ENCODE data around the gene RPS15A.

Gene RPS15A

DNA sequence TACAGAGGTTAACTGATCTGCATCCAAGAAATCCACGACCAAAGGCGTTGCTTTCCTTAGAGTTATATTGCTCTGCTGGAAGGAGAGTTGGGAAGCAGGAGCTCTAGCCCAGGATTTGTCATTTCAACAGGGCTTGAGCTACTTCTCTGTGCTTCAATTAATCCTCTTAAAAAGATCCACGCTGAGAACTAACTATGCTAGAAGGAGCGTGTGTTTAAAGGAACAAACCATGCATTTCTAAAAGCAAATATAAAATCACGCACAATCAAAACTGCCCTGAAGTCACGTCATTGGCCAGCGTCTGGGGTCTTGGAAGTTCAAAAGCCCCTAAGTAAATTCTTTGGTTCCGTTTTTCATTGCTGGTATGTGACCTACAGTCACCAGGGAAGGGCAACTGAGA lies 10.2 kb upstream of the RPS15A start:
- peak overlapping the region; percentile 85 for H3K4me3 ChIP-seq (ENCODE audit: low read length)
- DNase-seq (ENCODE audit: low read depth), result no peak
- TF ChIP-seq, protein P1, sequence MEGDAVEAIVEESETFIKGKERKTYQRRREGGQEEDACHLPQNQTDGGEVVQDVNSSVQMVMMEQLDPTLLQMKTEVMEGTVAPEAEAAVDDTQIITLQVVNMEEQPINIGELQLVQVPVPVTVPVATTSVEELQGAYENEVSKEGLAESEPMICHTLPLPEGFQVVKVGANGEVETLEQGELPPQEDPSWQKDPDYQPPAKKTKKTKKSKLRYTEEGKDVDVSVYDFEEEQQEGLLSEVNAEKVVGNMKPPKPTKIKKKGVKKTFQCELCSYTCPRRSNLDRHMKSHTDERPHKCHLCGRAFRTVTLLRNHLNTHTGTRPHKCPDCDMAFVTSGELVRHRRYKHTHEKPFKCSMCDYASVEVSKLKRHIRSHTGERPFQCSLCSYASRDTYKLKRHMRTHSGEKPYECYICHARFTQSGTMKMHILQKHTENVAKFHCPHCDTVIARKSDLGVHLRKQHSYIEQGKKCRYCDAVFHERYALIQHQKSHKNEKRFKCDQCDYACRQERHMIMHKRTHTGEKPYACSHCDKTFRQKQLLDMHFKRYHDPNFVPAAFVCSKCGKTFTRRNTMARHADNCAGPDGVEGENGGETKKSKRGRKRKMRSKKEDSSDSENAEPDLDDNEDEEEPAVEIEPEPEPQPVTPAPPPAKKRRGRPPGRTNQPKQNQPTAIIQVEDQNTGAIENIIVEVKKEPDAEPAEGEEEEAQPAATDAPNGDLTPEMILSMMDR (IDR thresholded peaks at IDR 0.05; ENCODE audit: insufficient read depth, low read depth, low read length, missing control alignments), result no peak

DNA sequence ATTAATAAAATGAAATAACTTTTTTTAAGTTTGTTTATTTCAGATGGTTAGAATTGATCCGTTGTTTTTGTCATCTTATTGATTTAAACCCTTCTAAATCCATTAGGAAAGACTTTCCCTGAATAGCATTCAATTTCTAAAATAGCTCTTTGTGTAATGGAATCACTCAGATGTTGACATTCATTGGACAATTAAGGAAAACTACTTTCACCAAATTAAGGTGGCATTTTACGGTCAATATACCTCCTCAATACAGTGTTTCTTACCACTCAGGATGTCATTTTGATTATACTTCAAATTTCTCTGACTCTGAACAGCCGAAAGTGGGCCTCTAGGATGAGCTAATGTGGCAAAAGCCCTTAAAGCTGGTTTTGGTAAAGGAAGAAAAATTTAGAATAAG lies 9.4 kb upstream of the RPS15A start:
- H3K4me3 ChIP-seq (ENCODE audit: low read length), result peak overlapping the region; percentile 85
- DNase-seq (ENCODE audit: low read depth), result no peak
- TF ChIP-seq, protein P1 (IDR thresholded peaks at IDR 0.05; ENCODE audit: insufficient read depth, low read depth, low read length, missing control alignments), result no peak

DNA sequence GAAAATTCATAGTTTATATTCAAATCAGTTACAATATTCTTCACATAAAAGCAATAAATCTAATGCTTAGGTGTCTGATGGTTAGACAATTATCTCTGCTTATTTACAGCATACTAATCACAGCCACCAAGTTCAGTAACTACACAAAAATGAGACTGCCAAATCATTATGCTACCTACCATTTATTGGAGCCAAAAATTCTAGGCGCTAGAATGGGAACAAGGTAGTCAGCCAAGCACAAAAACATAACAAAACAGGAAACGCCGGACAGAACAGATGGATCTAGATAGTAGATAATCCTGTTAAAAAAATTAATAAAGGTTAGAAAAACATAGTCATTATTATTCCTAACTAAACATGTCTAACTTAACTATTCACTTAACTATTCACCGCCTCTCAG lies 7.6 kb upstream of the RPS15A start:
- H3K4me3 ChIP-seq (ENCODE audit: low read length), result no peak overlapping the region
- TF ChIP-seq, protein P1 (IDR thresholded peaks at IDR 0.05; ENCODE audit: insufficient read depth, low read depth, low read length, missing control alignments), result no peak
- DNase-seq (ENCODE audit: low read depth), result no peak

DNA sequence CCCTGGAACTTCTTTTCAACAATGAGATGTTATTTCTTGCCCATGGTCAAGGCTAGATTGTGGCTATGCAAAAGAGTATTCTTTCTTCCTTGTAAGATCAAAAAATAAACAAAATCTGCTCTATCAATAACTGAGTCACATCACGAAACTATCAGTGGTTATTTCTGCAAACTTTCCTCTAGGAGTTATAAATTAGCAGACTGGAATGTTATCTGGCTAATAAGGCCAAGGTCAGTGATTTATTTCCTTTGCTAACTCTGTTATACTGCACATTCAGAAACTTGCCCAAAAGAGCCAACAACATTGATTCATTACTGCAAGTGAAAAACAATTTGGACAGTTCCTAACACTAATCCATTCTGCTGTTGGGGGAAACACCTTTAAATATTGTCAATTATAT lies 6.2 kb upstream of the RPS15A start:
- H3K4me3 ChIP-seq (ENCODE audit: low read length), result no peak overlapping the region
- TF ChIP-seq, protein P1 (IDR thresholded peaks at IDR 0.05; ENCODE audit: insufficient read depth, low read depth, low read length, missing control alignments), result no peak
- no peak for DNase-seq (ENCODE audit: low read depth)

DNA sequence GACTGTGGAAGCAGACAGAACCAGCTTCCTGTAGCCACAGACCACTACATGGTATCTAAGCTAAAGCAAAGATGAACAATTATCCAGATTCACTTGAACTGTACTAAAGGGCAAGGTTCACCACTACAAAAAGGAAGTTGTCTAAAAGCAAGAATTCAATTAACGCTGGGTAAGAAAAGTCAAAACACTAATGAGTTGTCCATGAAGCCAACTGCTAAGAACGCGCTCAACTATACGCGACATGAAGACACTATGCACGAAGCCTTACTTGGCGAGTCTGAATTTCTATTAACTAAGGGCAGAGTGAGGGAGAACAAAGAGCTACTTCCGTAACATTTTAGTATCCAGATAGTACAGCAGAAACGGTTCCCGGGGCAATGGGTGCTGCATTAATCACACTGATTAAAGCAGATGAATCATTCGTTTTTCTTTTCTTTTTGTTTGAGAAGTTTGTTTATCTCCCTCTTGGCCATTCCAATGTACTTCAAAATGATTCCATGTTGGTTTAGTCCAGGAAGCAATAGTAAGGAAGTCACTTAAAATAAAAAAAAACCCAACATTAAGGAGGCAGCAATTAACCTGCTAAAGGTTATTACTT lies 2.8 kb upstream of the RPS15A start:
- peak; percentile 68 for DNase-seq (ENCODE audit: low read depth)
- TF ChIP-seq, protein P1 (IDR thresholded peaks at IDR 0.05; ENCODE audit: insufficient read depth, low read depth, low read length, missing control alignments), result no peak
- H3K4me3 ChIP-seq (ENCODE audit: low read length), result no peak overlapping the region

DNA sequence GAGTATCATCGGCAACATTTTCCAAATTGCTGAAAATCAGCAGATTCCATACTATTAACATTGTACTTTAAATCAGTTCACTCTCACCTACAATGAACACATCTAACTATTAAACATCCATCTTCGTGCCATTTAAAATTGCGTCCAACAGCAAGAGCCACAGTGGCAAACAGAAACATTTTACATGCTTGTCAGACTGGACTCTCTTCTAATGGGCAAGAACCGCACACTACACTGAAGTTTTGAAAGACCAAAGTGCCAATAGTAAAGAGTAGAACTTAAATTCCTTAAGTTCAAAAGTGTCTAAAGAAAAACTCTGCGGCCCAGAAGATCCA lies 652 bp downstream of the RPS15A start:
- TF ChIP-seq, protein P1 (IDR thresholded peaks at IDR 0.05; ENCODE audit: insufficient read depth, low read depth, low read length, missing control alignments), result no peak
- H3K4me3 ChIP-seq (ENCODE audit: low read length), result peak overlapping the region; percentile 95
- no peak for DNase-seq (ENCODE audit: low read depth)

DNA sequence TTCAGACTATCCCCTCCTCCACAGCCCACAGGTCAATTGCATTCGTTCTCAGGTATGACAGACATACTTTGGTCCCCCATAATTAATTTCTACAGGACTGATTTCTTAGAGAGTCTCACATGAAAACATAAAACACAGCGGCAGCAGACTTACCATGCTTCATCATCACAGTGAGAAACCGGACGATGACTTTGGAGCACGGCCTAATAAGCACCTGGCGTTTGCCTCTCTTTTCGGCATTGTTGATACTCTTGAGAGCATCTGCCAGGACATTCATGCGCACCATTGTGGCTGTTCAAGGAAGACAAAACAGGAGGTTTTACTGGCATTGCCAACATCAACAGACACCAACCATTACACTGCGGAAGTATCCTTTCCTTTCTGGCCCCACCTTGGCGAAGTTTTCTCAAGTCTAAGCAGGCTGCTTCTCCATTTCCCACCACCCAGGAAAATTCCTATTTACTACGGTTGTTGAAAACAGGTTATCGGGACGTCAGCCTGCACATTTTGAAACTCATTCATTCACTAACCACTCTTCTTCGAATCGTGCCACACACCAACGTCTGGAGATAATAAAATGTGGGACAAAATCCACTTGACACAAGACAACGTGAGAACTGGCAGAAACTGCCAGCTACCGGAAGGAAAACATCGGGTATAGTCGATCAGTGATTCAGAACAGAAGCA lies 1.2 kb downstream of the RPS15A start:
- TF ChIP-seq, protein P1 (IDR thresholded peaks at IDR 0.05; ENCODE audit: insufficient read depth, low read depth, low read length, missing control alignments), result no peak
- DNase-seq (ENCODE audit: low read depth), result peak; percentile 20
- peak overlapping the region; percentile 95 for H3K4me3 ChIP-seq (ENCODE audit: low read length)
